Prostate gland (tissue), 1 donor: Measurements from ENCODE around the gene DHRS12.

ENCODE experiments used
- POLR2A ChIP-seq: fragments of 450-650 bp; IDR thresholded peaks from one replicate; pipeline ENCODE4 v1.6.1; 2016; ENCODE audit warnings: antibody characterized with exemption, mild to moderate bottlenecking
- POLR2AphosphoS5 ChIP-seq: sonication (generic); formaldehyde crosslinking; IDR thresholded peaks from one replicate; pipeline ENCODE4 v1.6.1; 2017; ENCODE audit warnings: antibody characterized with exemption

DNA sequence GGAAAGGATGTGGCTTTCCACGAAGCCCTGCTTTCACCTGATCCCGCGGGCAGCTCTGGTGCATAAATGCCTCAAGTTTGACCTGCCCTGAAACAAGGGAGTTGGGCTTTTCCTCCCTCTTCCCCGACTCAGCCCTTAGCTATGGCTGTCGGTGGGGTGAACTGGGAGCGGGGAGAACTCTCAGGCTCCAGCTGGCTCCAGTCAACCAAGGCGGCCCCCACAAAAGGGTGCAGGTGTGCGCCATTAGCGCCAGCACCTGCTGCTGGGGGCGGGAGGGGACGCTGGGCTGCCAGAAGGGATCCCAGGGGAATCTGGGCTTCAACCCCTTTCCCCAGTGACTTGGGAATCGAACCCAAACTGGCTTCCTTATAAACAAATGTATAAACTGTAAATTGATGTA, 7.1 kb upstream of the DHRS12 start:
- TF ChIP-seq POLR2AphosphoS5 (no peak), POLR2A (no peak)
